Prostate gland (tissue), 2 donors: Measurements from ENCODE around the gene CCNDBP1. TPM values are rescaled to one million over a fixed set of nuclear protein-coding genes. Genes with fewer than 3 reads are reported as not detected.

Source experiments
- DNase-seq: peaks from one replicate; pipeline ENCODE4 v3.0.0-alpha.2; 2019; ENCODE audit warnings: low spot score
- H3K27ac ChIP-seq, 2 donors: fragments of 200-600 bp; sonication (generic); 2 replicates each; pipeline ENCODE4 v1.5.1; 2017 to 2019
- H3K27me3 ChIP-seq: fragments of 200-600 bp; sonication (generic); replicated peaks from 2 replicates; pipeline ENCODE4 v1.5.1; 2019; ENCODE audit not compliant: insufficient read depth
- H3K36me3 ChIP-seq, 2 donors: fragments of 200-600 bp; sonication (generic); 1 replicate in 1 of 2; 2 replicates in 1 of 2; pipeline versions ENCODE4 v1.5.1 to v1.8.1; 2017 to 2019
- H3K4me1 ChIP-seq: fragments of 200-600 bp; sonication (generic); replicated peaks from 2 replicates; pipeline ENCODE4 v1.5.1; 2019
- H3K4me3 ChIP-seq, 2 donors: fragments of 200-600 bp; sonication (generic); 2 replicates each; pipeline ENCODE4 v1.5.1; 2017 to 2019
- H3K9me3 ChIP-seq: fragments of 200-600 bp; sonication (generic); 2 replicates; pipeline ENCODE4 v1.5.1; 2017
- CTCF ChIP-seq, 4 experiments: fragments of 200-600 bp in 2 of 4; fragments of 450-650 bp in 2 of 4; sonication (generic) in 2 of 4; IDR thresholded peaks; 1 replicate in 3 of 4; 2 replicates in 1 of 4; pipeline ENCODE4 v1.5.1; 2016 to 2019; ENCODE audit warnings: antibody characterized with exemption in 4 of 4, mild to moderate bottlenecking in 2 of 4, moderate library complexity in 2 of 4
- POLR2A ChIP-seq: fragments of 450-650 bp; IDR thresholded peaks from one replicate; pipeline ENCODE4 v1.6.1; 2016; ENCODE audit warnings: antibody characterized with exemption, mild to moderate bottlenecking
- POLR2AphosphoS5 ChIP-seq: sonication (generic); formaldehyde crosslinking; IDR thresholded peaks from one replicate; pipeline ENCODE4 v1.6.1; 2017; ENCODE audit warnings: antibody characterized with exemption
- WGBS: methylation state at CpG from one replicate; pipeline ENCODE4 v1.1.5; 2018; 5-methylcytosine and 5-hydroxymethylcytosine counted together
- intact Hi-C: fragments of 100-400 bp; cut with DNase I; formaldehyde crosslinking; loops from one replicate; pipeline ENCODE4 v1.14.2; 2022
- total RNA-seq, 2 donors: library from RNA; depleted of rRNA; stranded (reverse); fragments of >200 nt; gene quantifications; one replicate each; pipeline ENCODE4 v1.1.0, GENCODE V29; 2016

Gene CCNDBP1
- total RNA-seq, 2 donors from 2014 or later, result 63.6 to 91.9 TPM

- no peak for DNase-seq
- intact Hi-C loops, result no loop called here
Measured at GRCh38 chr15:43238671-43239131, 53.5 kb downstream of the CCNDBP1 start.

DNA sequence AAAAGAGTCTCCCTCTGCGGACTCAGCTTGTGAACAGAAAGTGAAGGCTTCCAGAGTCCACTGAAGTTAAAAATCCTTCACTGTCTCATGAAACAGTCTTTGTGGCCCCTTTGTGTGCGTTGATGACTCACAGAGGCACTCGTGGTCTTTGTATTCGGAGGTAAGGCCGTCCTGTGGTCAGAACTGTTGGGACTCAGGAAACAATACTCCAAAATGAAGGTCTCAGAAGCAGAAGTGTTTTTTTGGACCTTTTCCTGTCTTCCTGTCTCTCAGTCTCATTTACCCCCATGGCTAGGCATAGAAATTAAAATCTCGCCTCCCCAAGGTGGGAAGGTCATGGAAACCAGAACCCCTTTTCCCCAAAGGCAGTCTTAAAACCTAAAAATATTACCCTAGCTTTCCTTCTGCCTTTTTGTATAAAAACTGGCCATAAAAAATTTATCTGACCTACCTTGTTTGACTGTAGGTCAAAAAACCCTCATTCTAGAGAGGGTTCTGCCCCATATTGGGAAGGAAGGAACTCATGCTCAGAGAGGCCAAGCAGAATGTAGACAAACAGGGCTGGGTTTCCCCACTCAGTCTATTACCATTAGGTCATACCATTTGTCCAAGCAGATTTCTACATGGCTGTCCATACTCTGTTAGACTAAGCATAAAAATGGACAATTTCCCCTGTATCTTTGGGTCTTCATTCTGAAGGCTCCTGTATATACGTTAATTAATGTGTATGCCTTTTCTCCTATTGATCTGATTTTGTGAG is 54.7 kb downstream of the CCNDBP1 start:
- H3K4me3 ChIP-seq, result no peak overlapping the region
- no peak for DNase-seq
- TF ChIP-seq POLR2AphosphoS5 (no peak), POLR2A (no peak), CTCF (IDR thresholded peaks at IDR 0.05) (no peak)
- WGBS, result 85% methylated on average over 7 of the region's 7 CpGs
- H3K27me3 ChIP-seq, result no peaks in the 10 kb centered on the region
- intact Hi-C loops, result no loop called here
- H3K27ac ChIP-seq, result no peak overlapping the region
- no peaks in the 10 kb centered on the region for H3K36me3 ChIP-seq
- no peaks in the 10 kb centered on the region for H3K4me1 ChIP-seq
- H3K9me3 ChIP-seq, result no peaks in the 10 kb centered on the region

More at GRCh38 chr15:43238671-43239131, 53.5 kb downstream of the CCNDBP1 start:
- 47% methylated on average over 10 of the region's 10 CpGs for WGBS
- no peak overlapping the region for H3K4me3 ChIP-seq
- H3K36me3 ChIP-seq, result no peaks in the 10 kb centered on the region
- no peak for TF ChIP-seq CTCF (IDR thresholded peaks at IDR 0.05)
- TF ChIP-seq POLR2A, result no peak
- TF ChIP-seq POLR2AphosphoS5, result no peak
- H3K27ac ChIP-seq, result no peak overlapping the region
- H3K9me3 ChIP-seq, result no peaks in the 10 kb centered on the region
- H3K27me3 ChIP-seq, result no peaks in the 10 kb centered on the region
- no peaks in the 10 kb centered on the region for H3K4me1 ChIP-seq

DNA sequence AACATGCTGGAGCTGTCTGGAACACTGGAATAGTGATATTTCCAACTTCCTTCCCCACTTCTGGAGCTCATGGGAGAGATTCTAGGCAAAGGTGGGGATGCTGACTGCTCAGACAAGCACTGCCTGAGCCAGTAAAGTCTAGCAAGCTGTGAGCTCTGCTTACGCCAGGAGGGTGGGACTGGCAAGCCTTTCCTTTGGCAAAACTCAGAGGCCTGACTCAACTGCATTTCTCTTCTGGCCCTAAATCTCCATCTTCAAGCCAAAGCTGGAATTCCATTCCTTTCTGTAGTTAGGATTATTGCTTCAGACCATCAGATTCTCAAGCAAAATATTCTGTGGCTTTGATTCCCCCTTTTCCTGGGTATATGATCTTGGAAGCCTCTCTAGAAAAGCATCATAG is 55.9 kb downstream of the CCNDBP1 start:
- Histone ChIP-seq H3K4me1 (no peaks in the 10 kb centered on the region), H3K36me3 (no peaks in the 10 kb centered on the region), H3K27me3 (no peaks in the 10 kb centered on the region), H3K4me3 (no peak overlapping the region), H3K9me3 (no peaks in the 10 kb centered on the region), H3K27ac (no peak overlapping the region)
- no peak for DNase-seq
- 43% methylated on average over 1 of the region's 1 CpG for WGBS
- TF ChIP-seq POLR2AphosphoS5 (no peak), CTCF (IDR thresholded peaks at IDR 0.05) (no peak), POLR2A (no peak)
- intact Hi-C loops, result no loop called here

DNA sequence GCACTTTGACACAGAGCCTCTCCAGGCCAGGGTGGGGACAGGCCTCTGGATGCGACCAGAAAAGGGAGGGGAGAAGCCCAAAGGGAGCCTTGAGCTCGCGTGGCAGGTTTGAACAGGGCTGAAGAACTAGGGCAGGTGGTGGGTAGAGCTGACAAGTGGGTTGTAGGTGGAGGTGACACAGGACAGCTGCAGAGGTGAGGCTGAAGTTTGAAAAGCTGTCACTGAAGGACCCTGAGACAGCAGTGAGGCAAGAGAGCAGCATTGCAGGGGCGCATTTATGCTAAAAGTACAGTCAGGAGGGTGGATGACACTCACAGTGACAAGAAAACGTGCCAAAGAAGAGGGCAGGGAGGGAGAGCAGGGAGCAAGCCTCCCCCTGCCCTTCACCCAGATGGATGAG is 57.4 kb downstream of the CCNDBP1 start:
- H3K27me3 ChIP-seq, result no peaks in the 10 kb centered on the region
- DNase-seq, result no peak
- no peak overlapping the region for H3K27ac ChIP-seq
- intact Hi-C loops, result no loop called here
- no peaks in the 10 kb centered on the region for H3K4me1 ChIP-seq
- H3K4me3 ChIP-seq, result no peak overlapping the region
- WGBS, result 80% methylated on average over 5 of the region's 5 CpGs
- no peaks in the 10 kb centered on the region for H3K9me3 ChIP-seq
- no peaks in the 10 kb centered on the region for H3K36me3 ChIP-seq
- no peak for TF ChIP-seq POLR2A
- no peak for TF ChIP-seq POLR2AphosphoS5
- TF ChIP-seq CTCF (IDR thresholded peaks at IDR 0.05), result no peak
